HG03342 (cell line): ENCODE measurements around the gene NPS.

Experiments used
- ATAC-seq: cut with Tn5 transposase; IDR thresholded peaks from one replicate; pipeline ENCODE4 v1.9.1; 2021; ENCODE audit warnings: mild to moderate bottlenecking, moderate library complexity; ENCODE audit not compliant: unreplicated experiment

The NPS gene

GRCh38 chr10:127549009-127549408 is at the start of gene NPS:
NPS (plus strand) TSS chr10:127549309; CDS start chr10:127549369, 60 bp downstream.
- ATAC-seq: no peak

GRCh38 chr10:127500127-127500526 is 49.0 kb upstream of the NPS start:
- ATAC-seq: no peak

- no peak for ATAC-seq
Observed at GRCh38 chr10:127506094-127506493, 43.0 kb upstream of the NPS start.

- ATAC-seq: no peak
Observed at GRCh38 chr10:127522298-127522697, 26.8 kb upstream of the NPS start.

GRCh38 chr10:127523476-127523875 is 25.6 kb upstream of the NPS start:
- ATAC-seq: no peak

- ATAC-seq: no peak
Observed at GRCh38 chr10:127524229-127524628, 24.9 kb upstream of the NPS start.

- no peak for ATAC-seq
Observed at GRCh38 chr10:127524908-127525665, 24.0 kb upstream of the NPS start.

- ATAC-seq: no peak
Observed at GRCh38 chr10:127525686-127526085, 23.4 kb upstream of the NPS start.

GRCh38 chr10:127526161-127526560 is 22.9 kb upstream of the NPS start:
- no peak for ATAC-seq

- ATAC-seq: no peak
Observed at GRCh38 chr10:127527320-127527719, 21.8 kb upstream of the NPS start.

GRCh38 chr10:127527891-127528290 is 21.2 kb upstream of the NPS start:
- no peak for ATAC-seq

- no peak for ATAC-seq
Observed at GRCh38 chr10:127532193-127532592, 16.9 kb upstream of the NPS start.

- no peak for ATAC-seq
Observed at GRCh38 chr10:127532659-127533058, 16.4 kb upstream of the NPS start.

- ATAC-seq: no peak
Observed at GRCh38 chr10:127534074-127534473, 15.0 kb upstream of the NPS start.

- ATAC-seq: no peak
Observed at GRCh38 chr10:127534496-127534895, 14.6 kb upstream of the NPS start.

- no peak for ATAC-seq
Observed at GRCh38 chr10:127535802-127536515, 13.2 kb upstream of the NPS start.

- no peak for ATAC-seq
Observed at GRCh38 chr10:127536972-127537760, 11.9 kb upstream of the NPS start.

- no peak for ATAC-seq
Observed at GRCh38 chr10:127537924-127538323, 11.2 kb upstream of the NPS start.

- no peak for ATAC-seq
Observed at GRCh38 chr10:127548022-127548421, 1.1 kb upstream of the NPS start.

- no peak for ATAC-seq
Observed at GRCh38 chr10:127550861-127551260, 1.8 kb downstream of the NPS start.

GRCh38 chr10:127552446-127552845 is 3.3 kb downstream of the NPS start:
- no peak for ATAC-seq

- no peak for ATAC-seq
Observed at GRCh38 chr10:127553417-127553816, 4.3 kb downstream of the NPS start.
